Transverse colon (tissue), 4 donors: ENCODE data around the gene CNGA2. TPM values are rescaled to one million over a fixed set of nuclear protein-coding genes. Genes with fewer than 3 reads are reported as not detected.

Source experiments
- DNase-seq: peaks from one replicate; pipeline ENCODE4 v3.0.0-alpha.2; 2019
- H3K27ac ChIP-seq, 4 donors: fragments of 200-600 bp; sonication (generic); 2 replicates each; pipeline ENCODE4 v1.5.1; 2016 to 2018; ENCODE audit warnings: inconsistent platforms in 4 of 4
- H3K27me3 ChIP-seq: fragments of 200-600 bp; sonication (generic); 2 replicates; pipeline ENCODE4 v1.5.1; 2017; ENCODE audit warnings: inconsistent platforms
- H3K36me3 ChIP-seq, 4 donors: fragments of 200-600 bp; sonication (generic); 2 replicates each; pipeline ENCODE4 v1.5.1; 2017 to 2019; ENCODE audit warnings: inconsistent platforms in 4 of 4
- H3K4me1 ChIP-seq, 4 donors: fragments of 200-600 bp; sonication (generic); 2 replicates each; pipeline ENCODE4 v1.5.1; 2017 to 2020; ENCODE audit warnings: inconsistent platforms in 4 of 4
- H3K4me3 ChIP-seq, 4 donors: fragments of 200-600 bp; sonication (generic); 1 replicate in 1 of 4; 2 replicates in 3 of 4; pipeline versions ENCODE4 v1.5.1 to v1.6.1; 2017 to 2019; ENCODE audit warnings: inconsistent platforms in 4 of 4
- H3K9me3 ChIP-seq, 2 donors: fragments of 200-600 bp; sonication (generic); 2 replicates each; pipeline ENCODE4 v1.5.1; 2017 to 2019; ENCODE audit warnings: inconsistent platforms in 2 of 2
- CTCF ChIP-seq, 5 experiments: fragments of 200-600 bp in 3 of 5; fragments of 450-650 bp in 2 of 5; sonication (generic) in 3 of 5; IDR thresholded peaks; 1 replicate in 2 of 5; 2 replicates in 3 of 5; pipeline ENCODE4 v1.5.1; 2016 to 2017; ENCODE audit warnings: antibody characterized with exemption in 5 of 5, inconsistent platforms in 3 of 5, mild to moderate bottlenecking in 2 of 5, moderate library complexity in 1 of 5
- EP300 ChIP-seq: sonication (generic); formaldehyde crosslinking; IDR thresholded peaks from one replicate; pipeline ENCODE4 v1.6.1; 2017; ENCODE audit warnings: antibody characterized with exemption, low read depth
- POLR2A ChIP-seq: fragments of 450-650 bp; IDR thresholded peaks from one replicate; pipeline ENCODE4 v1.6.1; 2016; ENCODE audit warnings: antibody characterized with exemption, mild to moderate bottlenecking, moderate library complexity
- POLR2AphosphoS5 ChIP-seq, 3 donors: sonication (generic); formaldehyde crosslinking; IDR thresholded peaks; one replicate each; pipeline ENCODE4 v1.6.1; 2016; ENCODE audit warnings: antibody characterized with exemption in 3 of 3
- WGBS, 2 donors: methylation state at CpG; one replicate each; pipeline ENCODE4 v1.1.5; 2018; ENCODE audit warnings: low coverage in 1 of 2; 5-methylcytosine and 5-hydroxymethylcytosine counted together
- in situ Hi-C, 4 donors: fragments of 200-750 bp; cut with MboI; loops; one replicate each; pipeline versions ENCODE4 v1.15.0 to v1.15.1; 2017; ENCODE audit warnings: low sequenced_read_pairs in 3 of 4, low pct_ligation_motif_present in 1 of 4, low pct_unique_long_range_greater_than_20kb in 1 of 4
- intact Hi-C: fragments of 100-400 bp; cut with DNase I; formaldehyde crosslinking; loops from one replicate; pipeline ENCODE4 v1.15.1; 2023; ENCODE audit warnings: low total_unique reads
- total RNA-seq, 4 donors: library from RNA; depleted of rRNA; stranded (reverse); fragments of >200 nt; gene quantifications; one replicate each; pipeline ENCODE4 v1.1.0, GENCODE V29; 2016

CNGA2 gene
- total RNA-seq, 4 donors from 2014 or later, result not detected

- TF ChIP-seq EP300 (no peak), CTCF (IDR thresholded peaks at IDR 0.05) (no peak), POLR2AphosphoS5 (IDR thresholded peaks at IDR 0.05) (no peak), POLR2A (no peak)
- no peaks in the 10 kb centered on the region for H3K27me3 ChIP-seq
- intact Hi-C loops (no loop called here), in situ Hi-C loops (loop anchor here in 3 of 4 donors (10.0 to 25.0 kb wide), 3 partner anchors 889 to 1067 kb away; partner anchors contain the start of gene GABRQ (in 3 of the 3))
- no peaks in the 10 kb centered on the region for H3K9me3 ChIP-seq
- no peak overlapping the region for H3K4me3 ChIP-seq
- no peak for DNase-seq
- H3K27ac ChIP-seq, result no peak overlapping the region
- H3K36me3 ChIP-seq, result no peaks in the 10 kb centered on the region
- no peaks in the 10 kb centered on the region for H3K4me1 ChIP-seq
- WGBS, 2 donors, result 74% methylated on average over 6 of the region's 6 CpGs; no CpG with 5 or more reads in 1 of the 2 donors
Observed at GRCh38 chrX:151745651-151746050, 11.1 kb downstream of the CNGA2 start.

- Histone ChIP-seq H3K4me1 (no peaks in the 10 kb centered on the region), H3K9me3 (no peaks in the 10 kb centered on the region), H3K27me3 (no peaks in the 10 kb centered on the region), H3K36me3 (no peaks in the 10 kb centered on the region), H3K4me3 (no peak overlapping the region), H3K27ac (no peak overlapping the region)
- WGBS, 2 donors, result 42% methylated on average over 2 of the region's 2 CpGs; no CpG with 5 or more reads in 1 of the 2 donors
- no peak for DNase-seq
- TF ChIP-seq EP300 (no peak), POLR2A (no peak), CTCF (IDR thresholded peaks at IDR 0.05) (no peak), POLR2AphosphoS5 (IDR thresholded peaks at IDR 0.05) (no peak)
- intact Hi-C loops (no loop called here), in situ Hi-C loops (loop anchor here in 3 of 4 donors (10.0 to 25.0 kb wide), 3 partner anchors 888 to 1066 kb away; partner anchors contain the start of gene GABRQ (in 3 of the 3))
Observed at GRCh38 chrX:151746502-151746901, 12.0 kb downstream of the CNGA2 start.

GRCh38 chrX:151750511-151750910, 16.0 kb downstream of the CNGA2 start:
- Histone ChIP-seq H3K27ac (no peak overlapping the region), H3K9me3 (no peaks in the 10 kb centered on the region), H3K36me3 (no peaks in the 10 kb centered on the region), H3K4me1 (no peaks in the 10 kb centered on the region), H3K27me3 (no peaks in the 10 kb centered on the region), H3K4me3 (no peak overlapping the region)
- TF ChIP-seq CTCF (IDR thresholded peaks at IDR 0.05) (no peak), POLR2AphosphoS5 (IDR thresholded peaks at IDR 0.05) (no peak)
- 92% methylated on average over 5 of the region's 5 CpGs; no CpG with 5 or more reads in 1 of the 2 donors for WGBS, 2 donors
- intact Hi-C loops, result loop anchor here (5.0 kb wide), 1 partner anchor 882 kb away; no protein-coding TSS in a partner anchor
- in situ Hi-C loops, result loop anchor here in 1 of 4 donors (25.0 kb wide), 1 partner anchor 887 kb away; the partner anchor contains the start of gene GABRQ
- no peak for DNase-seq

GRCh38 chrX:151752847-151753246, 18.3 kb downstream of the CNGA2 start:
- in situ Hi-C loops, result loop anchor here in 1 of 4 donors (25.0 kb wide), 1 partner anchor 884 kb away; the partner anchor contains the start of gene GABRQ
- Histone ChIP-seq H3K4me1 (no peaks in the 10 kb centered on the region), H3K36me3 (no peaks in the 10 kb centered on the region), H3K9me3 (no peaks in the 10 kb centered on the region), H3K27me3 (no peaks in the 10 kb centered on the region), H3K27ac (no peak overlapping the region), H3K4me3 (no peak overlapping the region)
- intact Hi-C loops, result loop anchor here (5.0 kb wide), 1 partner anchor 879 kb away; no protein-coding TSS in a partner anchor
- DNase-seq, result no peak
- TF ChIP-seq POLR2AphosphoS5 (IDR thresholded peaks at IDR 0.05) (no peak), CTCF (IDR thresholded peaks at IDR 0.05) (no peak), EP300 (no peak), POLR2A (no peak)
- 51% methylated on average over 5 of the region's 5 CpGs; no CpG with 5 or more reads in 1 of the 2 donors for WGBS, 2 donors
